CD14-positive monocyte (primary cell): Measurements from ENCODE around the gene SLC16A9. TPM values are rescaled to one million over a fixed set of nuclear protein-coding genes. Genes with fewer than 3 reads are reported as not detected.

Experiments
- DNase-seq, 3 donors: peaks; one replicate each; pipeline ENCODE4 v3.0.0-alpha.2; 2011 to 2022
- H2AFZ ChIP-seq: 2 replicates; pipeline ENCODE4 v1.6.0; 2012; ENCODE audit warnings: mild to moderate bottlenecking, low read depth, low read length, inconsistent platforms; ENCODE audit not compliant: insufficient read depth, poor library complexity, severe bottlenecking
- H3K27ac ChIP-seq, 2 donors: 1 replicate in 1 of 2; 2 replicates in 1 of 2; pipeline ENCODE4 v1.5.1; 2012 to 2013; ENCODE audit warnings: low read length in 2 of 2, control low read depth in 1 of 2, inconsistent platforms in 1 of 2, low read depth in 1 of 2, mild to moderate bottlenecking in 1 of 2
- H3K27me3 ChIP-seq, 2 donors: one replicate each; pipeline versions ENCODE4 v1.6.0 to v1.6.1; 2011 to 2013; ENCODE audit warnings: low read length in 2 of 2; ENCODE audit not compliant: control insufficient read depth in 2 of 2, insufficient read depth in 2 of 2
- H3K36me3 ChIP-seq, 2 donors: replicated peaks in 1 of 2; 1 replicate in 1 of 2; 2 replicates in 1 of 2; pipeline versions ENCODE4 v1.5.1 to v1.6.1; 2012 to 2013; ENCODE audit warnings: low read length in 2 of 2, control low read depth in 1 of 2, inconsistent platforms in 1 of 2, mild to moderate bottlenecking in 1 of 2; ENCODE audit not compliant: insufficient read depth in 2 of 2, control insufficient read depth in 1 of 2
- H3K4me1 ChIP-seq, 2 donors: 1 replicate in 1 of 2; 2 replicates in 1 of 2; pipeline versions ENCODE4 v1.5.1 to v1.6.1; 2012 to 2013; ENCODE audit warnings: low read length in 2 of 2, control low read depth in 1 of 2, inconsistent platforms in 1 of 2, mild to moderate bottlenecking in 1 of 2, moderate library complexity in 1 of 2; ENCODE audit not compliant: insufficient read depth in 2 of 2, control insufficient read depth in 1 of 2
- H3K4me2 ChIP-seq: replicated peaks from 2 replicates; pipeline ENCODE3; 2012; ENCODE audit warnings: low read length, moderate library complexity, mild to moderate bottlenecking; ENCODE audit not compliant: poor library complexity, severe bottlenecking; ENCODE audit errors: extremely low read depth
- H3K4me3 ChIP-seq, 3 experiments: fragments of 200-600 bp in 1 of 3; sonication (generic) in 1 of 3; replicated peaks in 1 of 3; 1 replicate in 2 of 3; 2 replicates in 1 of 3; pipeline ENCODE4 v1.5.1; 2011 to 2013; ENCODE audit warnings: low read length in 3 of 3, mild to moderate bottlenecking in 3 of 3, control low read depth in 2 of 3, low read depth in 2 of 3, inconsistent platforms in 1 of 3, moderate library complexity in 1 of 3
- H3K79me2 ChIP-seq: 2 replicates; pipeline ENCODE4 v1.6.0; 2012; ENCODE audit warnings: mild to moderate bottlenecking, control low read depth, inconsistent platforms, low read length, moderate library complexity; ENCODE audit not compliant: insufficient read depth
- H3K9ac ChIP-seq: 2 replicates; pipeline ENCODE4 v1.6.0; 2017; ENCODE audit warnings: low read length, mild to moderate bottlenecking; ENCODE audit not compliant: insufficient read depth, poor library complexity, severe bottlenecking
- H3K9me3 ChIP-seq, 2 donors: replicated peaks in 1 of 2; 1 replicate in 1 of 2; 2 replicates in 1 of 2; pipeline versions ENCODE4 v1.5.1 to v1.6.1; 2012 to 2013; ENCODE audit warnings: low read length in 2 of 2, control low read depth in 1 of 2; ENCODE audit not compliant: control insufficient read depth in 1 of 2, insufficient read depth in 1 of 2
- H4K20me1 ChIP-seq: 2 replicates; pipeline ENCODE4 v1.6.0; 2012; ENCODE audit warnings: mild to moderate bottlenecking, low read length, control low read depth, moderate library complexity; ENCODE audit not compliant: insufficient read depth
- H3K27ac Mint-ChIP-seq, 7 donors: one replicate each; pipeline ENCODE4 v1.8.0; 2020; ENCODE audit warnings: mild to moderate bottlenecking in 7 of 7, mixed read lengths in 7 of 7, moderate library complexity in 6 of 7, inconsistent platforms in 2 of 7
- H3K27me3 Mint-ChIP-seq, 3 donors: one replicate each; pipeline ENCODE4 v1.8.0; 2021 to 2022; ENCODE audit warnings: low read depth in 3 of 3, mild to moderate bottlenecking in 3 of 3, mixed read lengths in 3 of 3, moderate library complexity in 3 of 3, inconsistent platforms in 1 of 3
- H3K36me3 Mint-ChIP-seq, 2 donors: one replicate each; pipeline ENCODE4 v1.8.0; 2020; ENCODE audit warnings: mixed read lengths in 2 of 2, inconsistent platforms in 1 of 2, mild to moderate bottlenecking in 1 of 2
- H3K4me1 Mint-ChIP-seq: one replicate; pipeline ENCODE4 v1.8.0; 2020; ENCODE audit warnings: mild to moderate bottlenecking, mixed read lengths
- H3K4me3 Mint-ChIP-seq, 2 donors: one replicate each; pipeline ENCODE4 v1.8.0; 2020; ENCODE audit warnings: mild to moderate bottlenecking in 2 of 2, mixed read lengths in 2 of 2, moderate library complexity in 1 of 2
- H3K9me3 Mint-ChIP-seq, 7 donors: one replicate each; pipeline ENCODE4 v1.8.0; 2020 to 2022; ENCODE audit warnings: mixed read lengths in 7 of 7, mild to moderate bottlenecking in 6 of 7, moderate library complexity in 6 of 7, inconsistent platforms in 2 of 7
- CTCF ChIP-seq: fragments of 200-600 bp; IDR thresholded peaks from one replicate; pipeline ENCODE4 v1.8.0; 2022; ENCODE audit warnings: antibody characterized with exemption, mild to moderate bottlenecking
- WGBS: methylation state at CpG from one replicate; pipeline ENCODE4 v1.1.5; 2013; ENCODE audit warnings: missing lambda C conversion rate; ENCODE audit not compliant: insufficient coverage; 5-methylcytosine and 5-hydroxymethylcytosine counted together
- intact Hi-C, 2 donors: fragments of 100-400 bp; cut with micrococcal nuclease; formaldehyde crosslinking; loops; one replicate each; pipeline versions ENCODE4 v1.15.0 to v1.15.1; 2023
- polyA plus RNA-seq, 3 donors: library from polyadenylated mRNA; depleted of rRNA in 1 of 3; unstranded in 2 of 3; stranded (reverse) in 1 of 3; fragments of 300-500 nt in 2 of 3; fragments of >200 nt in 1 of 3; fragmentation: Illumina TruSeq in 2 of 3; gene quantifications; 1 replicate in 2 of 3; 2 replicates in 1 of 3; pipeline ENCODE4 v1.2.3, GENCODE V29; 2012 to 2021

Gene SLC16A9
- polyA plus RNA-seq, 3 donors: not detected

GRCh38 chr10:59623133-59624121, 86.2 kb downstream of the SLC16A9 start:
- Mint-ChIP-seq H3K36me3 (no peaks in the 10 kb centered on the region), H3K4me3 (no peak overlapping the region), H3K27ac (no peak overlapping the region), H3K9me3 (peaks cover 0 to 3% (median 0%) of the 10 kb centered on the region in 7 donors), H3K4me1 (peaks cover 5% of the 10 kb centered on the region), H3K27me3 (peaks cover 0 to 2% (median 2%) of the 10 kb centered on the region in 3 donors)
- DNase-seq: no peak
- H3K27me3 ChIP-seq: no peaks in the 10 kb centered on the region
- 80% methylated on average over 15 of the region's 16 CpGs for WGBS
- no peak overlapping the region for H3K4me2 ChIP-seq
- no peaks in the 10 kb centered on the region for H3K9me3 ChIP-seq
- no peak overlapping the region for H3K27ac ChIP-seq
- no peaks in the 10 kb centered on the region for H3K36me3 ChIP-seq
- H3K79me2 ChIP-seq: no peaks in the 10 kb centered on the region
- intact Hi-C loops: loop anchor here (10.0 kb wide), 4 partner anchors 181 to 1031 kb away; no protein-coding TSS in a partner anchor
- H3K4me3 ChIP-seq: no peak overlapping the region
- H3K9ac ChIP-seq: no peak overlapping the region
- TF ChIP-seq CTCF: no peak
- H2AFZ ChIP-seq: no peak overlapping the region
- peaks cover 4% of the 10 kb centered on the region in 2 donors for H3K4me1 ChIP-seq
- no peaks in the 10 kb centered on the region for H4K20me1 ChIP-seq

DNA sequence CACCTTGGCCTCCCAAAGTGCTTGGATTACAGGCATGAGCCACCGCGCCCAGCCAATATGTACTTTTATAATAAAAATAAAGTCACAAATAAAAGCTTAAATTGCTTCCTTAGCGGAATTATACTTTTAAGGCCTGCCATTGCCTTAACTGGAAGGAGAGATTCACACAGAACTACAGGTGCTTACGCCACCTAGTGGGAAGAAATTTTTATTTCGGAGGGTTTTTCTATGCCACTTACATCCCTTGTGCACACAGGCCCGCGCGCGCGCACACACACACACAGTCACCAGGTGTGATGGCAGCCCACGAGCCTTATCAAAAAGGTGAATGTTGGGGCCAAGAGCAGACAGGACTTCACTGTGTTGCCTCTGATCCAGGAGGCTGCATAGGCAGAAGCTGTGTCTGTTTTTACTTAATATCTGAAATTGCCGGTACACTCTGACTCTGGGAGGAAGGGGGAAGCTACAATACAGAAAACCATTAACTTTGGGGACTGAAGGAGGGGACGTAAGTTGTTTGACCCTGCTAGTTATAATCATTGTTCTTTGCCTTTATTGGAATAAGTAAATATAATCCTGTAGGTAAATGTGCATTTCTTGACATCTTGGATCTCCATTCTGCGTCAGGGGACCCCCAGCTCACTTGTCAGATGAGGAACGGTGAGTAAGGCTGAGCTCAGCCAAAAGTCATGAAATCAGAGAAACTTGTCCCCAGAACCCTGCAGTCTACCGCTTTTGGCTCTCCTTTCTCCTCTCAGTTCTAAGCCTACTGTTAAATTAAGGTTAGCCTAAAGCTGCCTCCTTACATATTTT, 87.1 kb downstream of the SLC16A9 start:
- Histone ChIP-seq H3K79me2 (no peaks in the 10 kb centered on the region), H4K20me1 (no peaks in the 10 kb centered on the region), H3K4me1 (peaks cover 4% of the 10 kb centered on the region in 2 donors), H3K4me2 (no peak overlapping the region), H3K9ac (no peak overlapping the region), H3K9me3 (no peaks in the 10 kb centered on the region), H3K27me3 (no peaks in the 10 kb centered on the region), H3K4me3 (no peak overlapping the region), H3K27ac (no peak overlapping the region), H3K36me3 (no peaks in the 10 kb centered on the region), H2AFZ (no peak overlapping the region)
- WGBS: 69% methylated on average over 10 of the region's 16 CpGs
- Mint-ChIP-seq H3K27ac (no peak overlapping the region), H3K4me1 (peaks cover 5% of the 10 kb centered on the region), H3K27me3 (peaks cover 0 to 2% (median 0%) of the 10 kb centered on the region in 3 donors), H3K9me3 (peaks cover 0 to 3% (median 0%) of the 10 kb centered on the region in 7 donors), H3K36me3 (no peaks in the 10 kb centered on the region), H3K4me3 (no peak overlapping the region)
- peak; percentile 7 to 29 (median 15) for DNase-seq
- intact Hi-C loops: loop anchor here (10.0 kb wide), 4 partner anchors 182 to 1032 kb away; no protein-coding TSS in a partner anchor
- TF ChIP-seq CTCF: peak; percentile 80
